Heart left ventricle (tissue), 16 donors: ENCODE results near the gene TRAF3. TPM values are rescaled to one million over a fixed set of nuclear protein-coding genes. Genes with fewer than 3 reads are reported as not detected.

Experiments
- ATAC-seq, 4 donors: fragments of 200-7000 bp; cut with Tn5 transposase; one replicate each; pipeline ENCODE4 v1.9.1; 2020 to 2022; ENCODE audit warnings: moderate library complexity in 4 of 4, mild to moderate bottlenecking in 3 of 4, moderate number of reproducible peaks in 1 of 4
- DNase-seq, 5 donors: peaks; one replicate each; pipeline ENCODE4 v3.0.0-alpha.2; 2020
- H3K27ac ChIP-seq, 12 donors: fragments of 200-600 bp; sonication (generic) in 4 of 12; one replicate each; pipeline versions ENCODE4 v1.5.0 to v1.8.0; 2016 to 2022; ENCODE audit warnings: mild to moderate bottlenecking in 2 of 12
- H3K27me3 ChIP-seq, 9 donors: fragments of 200-600 bp; sonication (generic) in 2 of 9; one replicate each; pipeline versions ENCODE4 v1.5.1 to v1.8.0; 2016 to 2022; ENCODE audit warnings: mild to moderate bottlenecking in 3 of 9
- H3K36me3 ChIP-seq, 9 donors: fragments of 200-600 bp; sonication (generic) in 2 of 9; one replicate each; pipeline versions ENCODE4 v1.5.0 to v1.8.0; 2018 to 2022; ENCODE audit warnings: mild to moderate bottlenecking in 2 of 9
- H3K4me1 ChIP-seq, 12 donors: fragments of 200-600 bp; sonication (generic) in 4 of 12; one replicate each; pipeline versions ENCODE4 v1.5.0 to v1.8.0; 2016 to 2022; ENCODE audit warnings: mild to moderate bottlenecking in 3 of 12
- H3K4me3 ChIP-seq, 12 donors: fragments of 200-600 bp; sonication (generic) in 4 of 12; one replicate each; pipeline versions ENCODE4 v1.5.0 to v1.8.0; 2017 to 2022; ENCODE audit warnings: mild to moderate bottlenecking in 9 of 12, moderate library complexity in 4 of 12
- H3K9me3 ChIP-seq, 12 donors: fragments of 200-600 bp; sonication (generic) in 4 of 12; one replicate each; pipeline versions ENCODE4 v1.5.0 to v1.8.0; 2016 to 2022; ENCODE audit warnings: mild to moderate bottlenecking in 1 of 12
- POLR2A ChIP-seq, 2 donors: fragments of 450-650 bp; IDR thresholded peaks; one replicate each; pipeline ENCODE4 v1.6.1; 2017; ENCODE audit warnings: antibody characterized with exemption in 2 of 2, mild to moderate bottlenecking in 2 of 2, moderate library complexity in 2 of 2
- WGBS, 4 donors: extraction: QIAGEN DNeasy Blood & Tissue Kit in 2 of 4; methylation state at CpG; one replicate each; pipeline versions ENCODE4 v1.1.5 to v1.1.7; 2013 to 2018; 5-methylcytosine and 5-hydroxymethylcytosine counted together
- intact Hi-C, 10 donors: fragments of 100-400 bp; cut with DNase I; formaldehyde crosslinking; loops; one replicate each; pipeline versions ENCODE4 v1.11.1 to v1.14.2; 2022
- polyA plus RNA-seq, 2 donors: library from polyadenylated mRNA; stranded (reverse); fragments of 200-250 nt; gene quantifications; one replicate each; pipeline ENCODE4 v1.2.3, GENCODE V29; 2013
- total RNA-seq, 9 donors: library from RNA; depleted of rRNA in 2 of 9; stranded (reverse); fragments of >200 nt in 2 of 9; fragmentation: NEBNext Ultra II Directional in 3 of 9; extraction: Animal tissue kit (Norgen Biotek cat#: 25700) in 3 of 9; gene quantifications; one replicate each; pipeline versions ENCODE4 v1.1.0 to v1.2.4, GENCODE V29; 2016 to 2023
- TF ChIP-seq, protein P1 (sequence below), 12 donors: fragments of 200-600 bp; sonication (generic) in 4 of 12; IDR thresholded peaks; one replicate each; pipeline versions ENCODE4 v1.5.0 to v1.8.0; 2018 to 2022; ENCODE audit warnings: antibody characterized with exemption in 12 of 12, mild to moderate bottlenecking in 5 of 12
- donor health status: ischemic (EF 13 %, LVEDD 7.1; RV severe dilation, severe dysfunction).
- donor health status: healthy with polysubstance abuse.
- donor health status: DM: no; HTN: yes; CAD: no.
- donor health status: DM: no; HTN: no; CAD: no.
- donor health status: ischemic (EF 25% LVEDD 6.9; RV normal size, moderate dysfunction).
- donor health status: ischemic (EF 25% LVEDD 5.7; RV mildly dilated, moderate dysfunction).
- donor health status: healthy.
- donor health status: DM: yes; HTN: yes; CAD: no.
- donor health status: ischemic (EF 35%, LVEDD 5.7; RV mildly dilated, moderate dysfunction).
- donor health status: nonischemic (EF 11% LVEDD 7.7; RV severe dilation, severe dysfunction).
- donor health status: DM: yes; HTN: yes; CAD: no.
- donor health status: PGD.
- donor health status: ischemic (EF 29% LVEDD 5.4; RV normal size, mild dysfunction).
- donor health status: nonischemic (EF 23%, LVEDD 6.1; RV moderate dilation, normal function).

The TRAF3 gene
- total and polyA plus RNA-seq, 11 donors, result 1.6 to 20.6 (median 10.6) TPM

DNA sequence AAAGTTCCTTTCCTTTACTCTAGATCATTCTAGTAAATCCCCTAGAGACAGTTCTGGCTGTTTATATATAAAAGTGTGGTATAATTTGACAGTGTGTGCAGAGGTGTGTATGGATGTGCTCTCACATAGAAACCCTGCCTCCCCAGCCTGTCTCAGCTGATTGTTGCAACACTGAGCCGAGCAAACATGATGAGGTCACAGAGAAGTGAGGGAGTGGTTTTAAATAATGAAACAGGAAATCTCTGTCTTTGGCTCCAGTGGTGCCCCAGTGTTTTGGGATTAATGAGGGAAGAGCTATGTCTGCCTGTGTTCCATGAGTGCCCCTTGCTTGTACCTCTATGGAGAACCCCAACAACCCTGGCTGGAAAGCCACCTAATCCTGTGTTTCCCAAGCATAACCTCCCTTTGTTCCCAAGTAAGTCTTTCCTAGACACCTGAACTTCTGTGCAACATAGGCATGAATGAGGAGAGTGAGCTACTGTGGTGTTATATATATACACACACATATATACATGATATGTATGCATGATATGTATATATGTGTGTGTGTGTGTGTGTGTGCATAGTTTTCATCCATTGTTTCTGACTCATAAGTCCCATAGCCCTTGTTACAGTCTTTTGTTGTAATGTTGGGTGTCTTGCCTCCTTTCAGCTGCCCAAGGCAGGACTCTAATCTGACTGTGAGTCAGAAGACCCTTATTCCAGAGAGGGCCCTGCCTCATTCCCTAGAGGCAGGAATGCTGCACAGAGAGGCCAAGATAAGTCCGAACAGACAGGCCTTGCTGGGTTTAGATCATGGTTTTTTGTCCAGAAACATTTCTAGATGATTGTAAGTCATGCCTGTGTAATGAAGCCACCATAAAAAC is 18.0 kb downstream of the TRAF3 start:
- Histone ChIP-seq H3K36me3 (peaks cover 0 to 8% (median 0%) of the 10 kb centered on the region in 9 donors), H3K4me3 (no peak overlapping the region), H3K4me1 (peaks cover 0 to 19% (median 3%) of the 10 kb centered on the region in 12 donors), H3K27me3 (no peaks in the 10 kb centered on the region), H3K27ac (peak overlapping the region in 1 of 12 donors; percentile 67), H3K9me3 (peaks cover 0 to 9% (median 0%) of the 10 kb centered on the region in 12 donors)
- peak in 3 of 4 donors; percentile 79 to 90 (median 87) for ATAC-seq
- 51 to 74% (median 60%) methylated on average over 2 of the region's 2 CpGs for WGBS, 4 donors
- TF ChIP-seq, protein P1, sequence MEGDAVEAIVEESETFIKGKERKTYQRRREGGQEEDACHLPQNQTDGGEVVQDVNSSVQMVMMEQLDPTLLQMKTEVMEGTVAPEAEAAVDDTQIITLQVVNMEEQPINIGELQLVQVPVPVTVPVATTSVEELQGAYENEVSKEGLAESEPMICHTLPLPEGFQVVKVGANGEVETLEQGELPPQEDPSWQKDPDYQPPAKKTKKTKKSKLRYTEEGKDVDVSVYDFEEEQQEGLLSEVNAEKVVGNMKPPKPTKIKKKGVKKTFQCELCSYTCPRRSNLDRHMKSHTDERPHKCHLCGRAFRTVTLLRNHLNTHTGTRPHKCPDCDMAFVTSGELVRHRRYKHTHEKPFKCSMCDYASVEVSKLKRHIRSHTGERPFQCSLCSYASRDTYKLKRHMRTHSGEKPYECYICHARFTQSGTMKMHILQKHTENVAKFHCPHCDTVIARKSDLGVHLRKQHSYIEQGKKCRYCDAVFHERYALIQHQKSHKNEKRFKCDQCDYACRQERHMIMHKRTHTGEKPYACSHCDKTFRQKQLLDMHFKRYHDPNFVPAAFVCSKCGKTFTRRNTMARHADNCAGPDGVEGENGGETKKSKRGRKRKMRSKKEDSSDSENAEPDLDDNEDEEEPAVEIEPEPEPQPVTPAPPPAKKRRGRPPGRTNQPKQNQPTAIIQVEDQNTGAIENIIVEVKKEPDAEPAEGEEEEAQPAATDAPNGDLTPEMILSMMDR (IDR thresholded peaks at IDR 0.05), result no peak
- TF ChIP-seq POLR2A (IDR thresholded peaks at IDR 0.05), result no peak
- intact Hi-C loops, result no loop called here
- peak in 4 of 5 donors; percentile 31 to 70 (median 36) for DNase-seq

GRCh38 chr14:102796661-102797190 is 19.5 kb downstream of the TRAF3 start:
- Histone ChIP-seq H3K4me1 (peaks cover 0 to 19% (median 3%) of the 10 kb centered on the region in 12 donors), H3K36me3 (peaks cover 0 to 8% (median 0%) of the 10 kb centered on the region in 9 donors), H3K27ac (no peak overlapping the region), H3K4me3 (no peak overlapping the region), H3K9me3 (peaks cover 0 to 9% (median 0%) of the 10 kb centered on the region in 12 donors), H3K27me3 (no peaks in the 10 kb centered on the region)
- ATAC-seq (no peak), DNase-seq (no peak)
- WGBS, 4 donors, result 91 to 97% (median 93%) methylated on average over 8 of the region's 8 CpGs
- TF ChIP-seq, protein P1 (IDR thresholded peaks at IDR 0.05), result no peak
- TF ChIP-seq POLR2A (IDR thresholded peaks at IDR 0.05), result no peak
- intact Hi-C loops, result no loop called here

DNA sequence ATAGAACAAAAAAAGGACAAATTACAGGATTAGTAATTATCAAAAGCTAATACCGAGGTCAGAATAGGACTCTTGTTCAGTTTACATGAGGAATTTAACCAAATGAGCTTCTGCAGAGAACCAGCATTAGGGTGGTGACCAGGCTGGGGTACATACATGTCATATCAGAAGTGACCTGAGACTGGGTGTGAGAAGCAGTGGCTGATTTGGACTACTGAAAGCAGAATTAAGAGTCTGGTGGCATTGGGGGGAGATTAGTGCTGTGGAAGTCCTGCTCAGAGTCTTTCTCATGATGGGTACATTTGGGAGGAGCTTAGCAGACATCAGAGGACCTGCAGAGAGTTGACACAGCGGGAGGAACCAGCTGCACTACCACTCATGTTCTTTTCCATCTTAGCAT is 21.7 kb downstream of the TRAF3 start:
- ATAC-seq (no peak), DNase-seq (no peak)
- Histone ChIP-seq H3K27me3 (no peaks in the 10 kb centered on the region), H3K4me1 (peaks cover 0 to 19% (median 3%) of the 10 kb centered on the region in 12 donors), H3K36me3 (peaks cover 0 to 8% (median 0%) of the 10 kb centered on the region in 9 donors), H3K9me3 (peaks cover 0 to 1% (median 0%) of the 10 kb centered on the region in 12 donors), H3K4me3 (no peak overlapping the region), H3K27ac (no peak overlapping the region)
- intact Hi-C loops, result no loop called here
- no peak for TF ChIP-seq POLR2A (IDR thresholded peaks at IDR 0.05)
- WGBS, 4 donors, result 86 to 95% (median 91%) methylated on average over 2 of the region's 2 CpGs

DNA sequence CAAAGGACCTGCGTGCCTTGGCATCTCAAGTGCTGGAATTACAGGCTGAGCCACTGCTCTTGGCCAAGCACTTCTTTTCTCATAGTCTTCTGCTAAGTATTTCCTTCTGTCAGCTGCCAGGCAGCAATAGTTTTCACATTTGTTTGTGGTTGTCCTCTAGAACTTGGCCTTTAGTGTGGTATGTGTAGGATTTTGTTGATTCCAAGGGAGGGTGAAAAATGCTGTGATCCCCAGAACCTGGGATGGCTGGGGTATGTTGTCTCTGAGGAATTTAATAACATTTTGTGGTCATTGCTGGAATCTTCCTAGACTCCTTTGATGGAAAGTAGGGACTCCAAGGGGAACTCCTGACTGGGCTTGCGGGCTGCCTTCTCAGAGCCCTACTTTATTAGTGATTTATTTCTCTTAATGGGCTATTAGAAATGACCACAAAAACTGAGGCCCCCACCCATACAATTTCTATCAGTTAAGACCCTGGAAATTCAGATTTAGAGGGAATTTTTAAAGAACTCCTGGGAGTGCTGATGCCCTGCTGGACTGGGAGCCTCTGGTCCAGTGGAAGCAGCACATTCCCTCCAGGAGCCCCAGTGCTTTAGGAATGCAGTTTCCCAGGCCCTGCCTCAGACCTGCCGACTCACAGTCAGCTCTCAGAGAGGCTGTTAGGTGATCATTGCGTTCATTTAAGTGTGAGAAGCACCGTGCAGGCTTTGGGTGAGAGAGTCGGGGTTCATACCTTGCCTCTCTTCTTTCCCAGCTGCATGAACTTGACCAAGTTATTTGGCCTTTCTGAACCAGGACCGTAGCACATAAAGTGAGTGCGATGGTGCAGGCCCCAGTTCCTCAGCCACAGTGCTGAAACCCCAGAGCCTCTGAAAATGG is 22.7 kb downstream of the TRAF3 start:
- H3K4me1 ChIP-seq, result peaks cover 0 to 11% (median under 1%) of the 10 kb centered on the region in 12 donors
- 80 to 89% (median 87%) methylated on average over 8 of the region's 8 CpGs for WGBS, 4 donors
- intact Hi-C loops, result no loop called here
- H3K9me3 ChIP-seq, result no peaks in the 10 kb centered on the region
- TF ChIP-seq POLR2A (IDR thresholded peaks at IDR 0.05), result no peak
- TF ChIP-seq, protein P1 (IDR thresholded peaks at IDR 0.05), result no peak
- peaks cover 0 to 8% (median 0%) of the 10 kb centered on the region in 9 donors for H3K36me3 ChIP-seq
- H3K27ac ChIP-seq, result no peak overlapping the region
- no peak for ATAC-seq
- no peak for DNase-seq
- no peak overlapping the region for H3K4me3 ChIP-seq
- no peaks in the 10 kb centered on the region for H3K27me3 ChIP-seq
